Measurements from ENCODE around the gene KIF23.

KIF23 gene

DNA sequence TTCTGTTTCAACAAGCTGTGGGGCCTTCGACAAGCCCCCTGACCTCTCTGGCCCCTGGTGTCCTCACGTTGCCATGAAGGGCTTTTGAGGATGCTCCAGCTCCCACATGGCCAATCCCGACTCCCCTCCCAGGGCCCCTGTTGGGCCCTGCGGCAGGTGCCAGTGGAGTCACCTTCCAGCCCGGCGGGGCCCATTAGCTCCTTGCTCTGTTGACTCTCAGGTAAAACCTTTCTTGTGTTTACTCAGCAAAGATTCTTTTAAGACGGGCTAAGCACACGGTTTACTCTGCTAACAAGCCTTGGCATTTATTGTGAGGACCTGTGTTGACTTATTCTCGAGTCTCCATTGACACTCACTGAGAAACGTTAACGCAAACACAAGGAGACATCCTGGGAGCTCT is 53.5 kb downstream of the KIF23 start:
- H2BK5ac ChIP-seq (ENCODE audit: low read length) = no peak overlapping the region
- H3K18ac ChIP-seq (ENCODE audit: low read length) = no peak overlapping the region
- H3K4me2 ChIP-seq (ENCODE audit: insufficient read depth, low read length, poor library complexity, severe bottlenecking) = no peak overlapping the region
- H2BK12ac ChIP-seq (ENCODE audit: low read length) = no peak overlapping the region
- H3K9ac ChIP-seq (ENCODE audit: low read depth, low read length, poor library complexity) = no peak overlapping the region
- H3K27ac ChIP-seq (replicated peaks; ENCODE audit: low read length) = no peak overlapping the region
- WGBS, 2 donors (ENCODE audit: extremely low coverage in 2 of 2, insufficient read length in 2 of 2, insufficient replicate concordance in 1 of 2) = no CpG with 5 or more reads among the region's 11 CpGs
- H3K4me1 ChIP-seq (ENCODE audit: control insufficient read depth in 2 of 2, insufficient read depth in 1 of 2, low read depth in 1 of 2, low read length in 2 of 2) = peaks cover 0 to 4% of the 10 kb centered on the region in 2 donors
- no peaks in the 10 kb centered on the region for H3K9me3 ChIP-seq (replicated peaks in 1 of 2; ENCODE audit: control insufficient read depth in 2 of 2, insufficient read depth in 1 of 2, low read depth in 1 of 2, low read length in 2 of 2)
- H3K4me3 ChIP-seq (ENCODE audit: low read length in 2 of 2) = no peak overlapping the region
- no peaks in the 10 kb centered on the region for H3K79me1 ChIP-seq (ENCODE audit: low read depth, low read length)
- H2BK15ac ChIP-seq (ENCODE audit: low read length) = no peak overlapping the region
- H3K23ac ChIP-seq (ENCODE audit: low read depth, low read length, poor library complexity) = no peak overlapping the region
- no peak overlapping the region for H4K8ac ChIP-seq (ENCODE audit: low read depth, low read length)
- DNase-seq (ENCODE audit: low spot score) = no peak
- H2AK5ac ChIP-seq (ENCODE audit: low read depth, low read length) = peak overlapping the region; percentile 71
- H3K4ac ChIP-seq (ENCODE audit: low read length) = no peak overlapping the region
- H3K14ac ChIP-seq (ENCODE audit: low read length) = no peak overlapping the region
- no peaks in the 10 kb centered on the region for H3K36me3 ChIP-seq (replicated peaks in 1 of 2; ENCODE audit: control insufficient read depth in 2 of 2, insufficient read depth in 2 of 2, low read length in 2 of 2)
- no peak overlapping the region for H2BK120ac ChIP-seq (ENCODE audit: low read depth, low read length)
- H3K27me3 ChIP-seq (ENCODE audit: control insufficient read depth in 3 of 3, insufficient read depth in 3 of 3, low read depth in 1 of 3, low read length in 3 of 3) = peaks cover 0 to 22% (median 0%) of the 10 kb centered on the region in 3 experiments
- no peak overlapping the region for H2AFZ ChIP-seq (ENCODE audit: low read length)
- H4K91ac ChIP-seq (ENCODE audit: low read depth, low read length, poor library complexity) = no peak overlapping the region

DNA sequence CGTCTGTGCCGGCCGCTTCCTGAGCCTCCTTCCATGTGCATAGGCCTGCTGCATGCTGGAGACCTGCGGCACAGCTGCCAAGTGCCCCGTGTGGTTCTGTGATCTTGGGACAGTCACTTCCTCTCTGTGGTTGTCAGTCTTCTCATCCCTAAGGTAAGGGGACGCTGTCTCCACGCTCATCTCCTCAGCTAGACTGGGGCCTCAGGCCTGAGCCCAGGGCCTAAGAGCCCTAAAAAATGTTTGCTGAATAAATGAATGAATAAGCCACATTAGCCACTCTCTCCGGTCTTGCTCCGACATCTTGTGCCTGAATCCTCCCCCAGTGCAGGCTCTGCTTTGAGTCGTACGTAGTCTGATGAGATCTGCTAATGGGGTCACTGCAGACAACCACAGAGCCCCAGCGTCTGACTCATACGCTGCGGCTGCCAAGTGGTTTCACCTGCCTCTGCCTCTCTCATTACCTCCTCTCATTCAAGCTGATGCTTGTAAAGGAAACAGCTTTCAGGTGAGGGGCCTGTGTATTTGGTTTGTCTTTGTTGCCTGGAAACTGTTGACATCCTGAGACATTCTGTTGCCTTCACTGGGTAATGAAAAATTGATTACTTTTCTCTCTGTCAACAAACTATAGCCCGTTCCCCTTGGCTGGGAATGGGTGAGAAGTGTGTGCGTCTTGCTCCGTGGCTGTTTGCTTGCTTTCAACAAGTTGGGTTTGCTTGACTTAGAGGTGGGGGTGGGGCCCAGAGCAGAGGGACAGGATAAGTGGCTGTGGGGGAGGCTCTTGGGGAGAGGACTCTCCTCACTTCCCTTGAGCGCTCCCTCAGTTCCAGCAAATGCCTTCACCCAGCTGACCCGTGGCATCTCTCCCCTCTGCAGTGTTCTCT is 54.3 kb downstream of the KIF23 start:
- no peaks in the 10 kb centered on the region for H3K79me1 ChIP-seq (ENCODE audit: low read depth, low read length)
- H3K4me1 ChIP-seq (ENCODE audit: control insufficient read depth in 2 of 2, insufficient read depth in 1 of 2, low read depth in 1 of 2, low read length in 2 of 2) = peaks cover 0 to 2% of the 10 kb centered on the region in 2 donors
- H3K18ac ChIP-seq (ENCODE audit: low read length) = peak overlapping the region; percentile 44
- H2AFZ ChIP-seq (ENCODE audit: low read length) = no peak overlapping the region
- H2AK5ac ChIP-seq (ENCODE audit: low read depth, low read length) = no peak overlapping the region
- no peak overlapping the region for H3K27ac ChIP-seq (replicated peaks; ENCODE audit: low read length)
- H3K36me3 ChIP-seq (replicated peaks in 1 of 2; ENCODE audit: control insufficient read depth in 2 of 2, insufficient read depth in 2 of 2, low read length in 2 of 2) = no peaks in the 10 kb centered on the region
- no peaks in the 10 kb centered on the region for H3K9me3 ChIP-seq (replicated peaks in 1 of 2; ENCODE audit: control insufficient read depth in 2 of 2, insufficient read depth in 1 of 2, low read depth in 1 of 2, low read length in 2 of 2)
- no peak overlapping the region for H2BK12ac ChIP-seq (ENCODE audit: low read length)
- no peak for DNase-seq (ENCODE audit: low spot score)
- H3K14ac ChIP-seq (ENCODE audit: low read length) = no peak overlapping the region
- H3K4me2 ChIP-seq (ENCODE audit: insufficient read depth, low read length, poor library complexity, severe bottlenecking) = no peak overlapping the region
- no peak overlapping the region for H2BK120ac ChIP-seq (ENCODE audit: low read depth, low read length)
- no peak overlapping the region for H4K8ac ChIP-seq (ENCODE audit: low read depth, low read length)
- H3K4me3 ChIP-seq (ENCODE audit: low read length in 2 of 2) = no peak overlapping the region
- H3K27me3 ChIP-seq (ENCODE audit: control insufficient read depth in 3 of 3, insufficient read depth in 3 of 3, low read depth in 1 of 3, low read length in 3 of 3) = peaks cover 0 to 22% (median 0%) of the 10 kb centered on the region in 3 experiments
- no peak overlapping the region for H4K91ac ChIP-seq (ENCODE audit: low read depth, low read length, poor library complexity)
- no peak overlapping the region for H2BK15ac ChIP-seq (ENCODE audit: low read length)
- H3K9ac ChIP-seq (ENCODE audit: low read depth, low read length, poor library complexity) = no peak overlapping the region
- no CpG with 5 or more reads among the region's 19 CpGs for WGBS, 2 donors (ENCODE audit: extremely low coverage in 2 of 2, insufficient read length in 2 of 2, insufficient replicate concordance in 1 of 2)
- H3K4ac ChIP-seq (ENCODE audit: low read length) = no peak overlapping the region
- H3K23ac ChIP-seq (ENCODE audit: low read depth, low read length, poor library complexity) = peak overlapping the region; percentile 10
- no peak overlapping the region for H2BK5ac ChIP-seq (ENCODE audit: low read length)

DNA sequence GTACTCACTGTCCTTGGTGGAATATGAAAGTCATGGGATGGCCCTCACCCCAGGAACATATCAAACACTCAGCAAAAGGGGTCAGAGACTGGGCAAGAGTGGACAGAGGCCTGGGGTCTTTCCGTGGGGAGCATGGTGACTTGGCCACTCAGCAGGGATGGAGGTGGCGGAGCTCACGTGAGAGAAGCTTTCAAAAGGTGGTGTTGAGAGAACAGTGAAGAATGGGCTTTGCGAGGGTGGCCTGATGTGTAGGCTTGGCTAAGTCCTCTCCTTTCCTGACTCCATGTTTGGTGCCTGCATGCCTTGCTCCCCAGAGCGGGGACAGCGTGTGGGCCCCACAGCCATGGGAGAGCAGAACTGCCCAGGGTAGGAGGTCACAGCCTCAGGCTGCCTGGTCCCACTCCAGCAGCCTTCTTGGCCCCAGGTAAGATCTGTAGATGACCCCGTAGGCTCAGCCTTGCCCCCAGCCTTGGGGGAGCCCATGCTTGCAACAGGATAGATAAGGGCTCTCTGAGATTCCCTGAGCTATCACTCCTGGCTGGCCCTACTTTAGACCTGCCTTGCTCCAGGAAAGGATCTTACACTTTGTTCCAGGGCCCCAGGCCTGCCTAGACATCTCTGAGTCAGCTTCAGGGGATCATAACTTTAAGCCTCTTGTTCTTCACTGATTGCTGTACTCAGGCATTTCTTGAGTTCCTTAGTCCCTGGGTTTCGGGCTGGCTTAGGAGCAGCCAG is 55.5 kb downstream of the KIF23 start:
- Histone ChIP-seq H3K4me2 (ENCODE audit: insufficient read depth, low read length, poor library complexity, severe bottlenecking) (no peak overlapping the region), H2BK12ac (ENCODE audit: low read length) (peak overlapping the region; percentile 75), H2AFZ (ENCODE audit: low read length) (no peak overlapping the region), H3K9me3 (replicated peaks in 1 of 2; ENCODE audit: control insufficient read depth in 2 of 2, insufficient read depth in 1 of 2, low read depth in 1 of 2, low read length in 2 of 2) (no peaks in the 10 kb centered on the region), H4K91ac (ENCODE audit: low read depth, low read length, poor library complexity) (no peak overlapping the region), H3K79me1 (ENCODE audit: low read depth, low read length) (no peaks in the 10 kb centered on the region), H2BK120ac (ENCODE audit: low read depth, low read length) (no peak overlapping the region), H3K36me3 (replicated peaks in 1 of 2; ENCODE audit: control insufficient read depth in 2 of 2, insufficient read depth in 2 of 2, low read length in 2 of 2) (no peaks in the 10 kb centered on the region), H3K18ac (ENCODE audit: low read length) (peak overlapping the region; percentile 1), H2AK5ac (ENCODE audit: low read depth, low read length) (peak overlapping the region; percentile 6), H3K27me3 (ENCODE audit: control insufficient read depth in 3 of 3, insufficient read depth in 3 of 3, low read depth in 1 of 3, low read length in 3 of 3) (peaks cover 0 to 22% (median 0%) of the 10 kb centered on the region in 3 experiments), H3K4ac (ENCODE audit: low read length) (no peak overlapping the region), H3K4me3 (ENCODE audit: low read length in 2 of 2) (no peak overlapping the region), H2BK15ac (ENCODE audit: low read length) (peak overlapping the region; percentile 7), H3K4me1 (ENCODE audit: control insufficient read depth in 2 of 2, insufficient read depth in 1 of 2, low read depth in 1 of 2, low read length in 2 of 2) (peaks cover 0 to 2% of the 10 kb centered on the region in 2 donors), H2BK5ac (ENCODE audit: low read length) (peak overlapping the region; percentile 71), H3K27ac (replicated peaks; ENCODE audit: low read length) (no peak overlapping the region), H3K9ac (ENCODE audit: low read depth, low read length, poor library complexity) (no peak overlapping the region), H3K23ac (ENCODE audit: low read depth, low read length, poor library complexity) (peak overlapping the region; percentile 5), H3K14ac (ENCODE audit: low read length) (no peak overlapping the region), H4K8ac (ENCODE audit: low read depth, low read length) (peak overlapping the region; percentile 25)
- no CpG with 5 or more reads among the region's 8 CpGs for WGBS, 2 donors (ENCODE audit: extremely low coverage in 2 of 2, insufficient read length in 2 of 2, insufficient replicate concordance in 1 of 2)
- DNase-seq (ENCODE audit: low spot score) = no peak

DNA sequence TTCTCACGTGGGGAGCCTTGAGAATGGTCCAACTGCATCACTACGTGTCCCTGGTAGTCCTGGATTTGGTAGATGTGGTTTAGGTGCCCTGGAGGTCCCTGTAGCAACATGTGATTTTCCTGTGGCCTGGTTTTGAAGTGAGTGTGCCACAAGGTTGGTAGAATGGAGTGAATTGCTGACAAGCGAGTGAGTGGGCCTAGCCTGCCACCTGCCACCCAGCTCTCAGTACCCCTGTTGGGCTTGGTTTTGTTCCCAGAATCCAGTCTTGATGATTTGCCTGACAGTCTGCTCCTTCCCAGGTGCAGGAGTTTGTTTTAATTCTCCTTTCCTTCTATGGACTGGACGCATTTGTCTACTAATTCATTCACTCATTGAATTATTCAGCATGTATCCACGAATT is 57.9 kb downstream of the KIF23 start:
- no peak overlapping the region for H3K27ac ChIP-seq (replicated peaks; ENCODE audit: low read length)
- H3K9me3 ChIP-seq (replicated peaks in 1 of 2; ENCODE audit: control insufficient read depth in 2 of 2, insufficient read depth in 1 of 2, low read depth in 1 of 2, low read length in 2 of 2) = no peaks in the 10 kb centered on the region
- DNase-seq (ENCODE audit: low spot score) = no peak
- no CpG with 5 or more reads among the region's 5 CpGs for WGBS, 2 donors (ENCODE audit: extremely low coverage in 2 of 2, insufficient read length in 2 of 2, insufficient replicate concordance in 1 of 2)
- H2AK5ac ChIP-seq (ENCODE audit: low read depth, low read length) = no peak overlapping the region
- peak overlapping the region; percentile 13 for H3K18ac ChIP-seq (ENCODE audit: low read length)
- H2BK120ac ChIP-seq (ENCODE audit: low read depth, low read length) = no peak overlapping the region
- no peak overlapping the region for H3K4ac ChIP-seq (ENCODE audit: low read length)
- no peak overlapping the region for H2BK5ac ChIP-seq (ENCODE audit: low read length)
- H3K9ac ChIP-seq (ENCODE audit: low read depth, low read length, poor library complexity) = no peak overlapping the region
- peaks cover 0 to 22% (median 0%) of the 10 kb centered on the region in 3 experiments for H3K27me3 ChIP-seq (ENCODE audit: control insufficient read depth in 3 of 3, insufficient read depth in 3 of 3, low read depth in 1 of 3, low read length in 3 of 3)
- H3K14ac ChIP-seq (ENCODE audit: low read length) = no peak overlapping the region
- H4K8ac ChIP-seq (ENCODE audit: low read depth, low read length) = no peak overlapping the region
- H3K4me3 ChIP-seq (ENCODE audit: low read length in 2 of 2) = no peak overlapping the region
- no peak overlapping the region for H3K23ac ChIP-seq (ENCODE audit: low read depth, low read length, poor library complexity)
- no peaks in the 10 kb centered on the region for H3K36me3 ChIP-seq (replicated peaks in 1 of 2; ENCODE audit: control insufficient read depth in 2 of 2, insufficient read depth in 2 of 2, low read length in 2 of 2)
- no peaks in the 10 kb centered on the region for H3K79me1 ChIP-seq (ENCODE audit: low read depth, low read length)
- H2BK15ac ChIP-seq (ENCODE audit: low read length) = no peak overlapping the region
- no peaks in the 10 kb centered on the region for H3K4me1 ChIP-seq (ENCODE audit: control insufficient read depth in 2 of 2, insufficient read depth in 1 of 2, low read depth in 1 of 2, low read length in 2 of 2)
- H4K91ac ChIP-seq (ENCODE audit: low read depth, low read length, poor library complexity) = no peak overlapping the region
- no peak overlapping the region for H3K4me2 ChIP-seq (ENCODE audit: insufficient read depth, low read length, poor library complexity, severe bottlenecking)
- H2BK12ac ChIP-seq (ENCODE audit: low read length) = no peak overlapping the region
- H2AFZ ChIP-seq (ENCODE audit: low read length) = no peak overlapping the region

All from neuronal stem cell (in vitro differentiated cells).